Mesothelial cell of epicardium (in vitro differentiated cells): ENCODE measurements around the gene MGAT1. TPM values are rescaled to one million over a fixed set of nuclear protein-coding genes. Genes with fewer than 3 reads are reported as not detected.

ENCODE experiments used
- DNase-seq, 2 experiments: peaks; one replicate each; pipeline ENCODE4 v3.0.0; 2021; ENCODE audit warnings: low spot score in 2 of 2; ENCODE audit not compliant: unreplicated experiment in 2 of 2
- H3K27ac Mint-ChIP-seq: 2 replicates; pipeline ENCODE4 v1.8.0; 2021; ENCODE audit warnings: mixed read lengths
- H3K27me3 Mint-ChIP-seq: 2 replicates; pipeline ENCODE4 v1.8.0; 2021; ENCODE audit warnings: low read depth, mixed read lengths
- H3K36me3 Mint-ChIP-seq: 2 replicates; pipeline ENCODE4 v1.8.0; 2021; ENCODE audit warnings: mixed read lengths
- H3K4me1 Mint-ChIP-seq: 2 replicates; pipeline ENCODE4 v1.8.0; 2021; ENCODE audit warnings: mixed read lengths
- H3K4me3 Mint-ChIP-seq: 2 replicates; pipeline ENCODE4 v1.8.0; 2021; ENCODE audit warnings: mild to moderate bottlenecking, moderate library complexity, mixed read lengths
- H3K9me3 Mint-ChIP-seq: 2 replicates; pipeline ENCODE4 v1.8.0; 2021; ENCODE audit warnings: mixed read lengths
- total RNA-seq: library from RNA; stranded (reverse); gene quantifications from 3 replicates; pipeline ENCODE4 v1.2.1, GENCODE V29; 2021
- TF ChIP-seq, protein P1 (sequence below): fragments of 200-600 bp; sonication (generic); IDR thresholded peaks from one replicate; pipeline ENCODE4 v1.5.0; 2021; ENCODE audit warnings: antibody characterized with exemption; ENCODE audit not compliant: unreplicated experiment

Gene MGAT1
- total RNA-seq, 1 donor from 2014 or later, result 91.4 TPM

DNA sequence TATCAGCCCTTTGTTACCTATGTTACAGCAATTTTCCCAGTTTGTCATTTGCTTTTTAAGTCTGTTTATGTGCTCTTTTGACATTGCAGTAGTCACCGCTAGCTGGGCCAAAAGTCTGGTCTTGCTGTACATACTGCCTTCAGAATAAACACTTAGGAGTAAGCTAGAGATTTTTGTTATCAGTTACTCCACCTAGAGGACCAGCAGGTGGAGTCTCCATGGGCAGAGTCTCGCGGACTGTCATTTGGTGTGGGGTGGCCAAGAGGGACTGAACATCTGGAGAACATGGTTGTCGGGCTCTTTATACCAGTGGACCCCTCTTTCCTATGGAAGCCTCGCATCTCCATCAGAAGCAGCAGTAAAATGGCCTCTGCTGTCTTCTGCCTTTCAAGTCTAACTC lies 10.8 kb upstream of the MGAT1 start:
- Mint-ChIP-seq H3K4me1 (peaks cover 69% of the 10 kb centered on the region), H3K36me3 (no peaks in the 10 kb centered on the region), H3K27me3 (no peaks in the 10 kb centered on the region), H3K9me3 (no peaks in the 10 kb centered on the region), H3K27ac (peak overlapping the region; percentile 73), H3K4me3 (no peak overlapping the region)
- TF ChIP-seq, protein P1, sequence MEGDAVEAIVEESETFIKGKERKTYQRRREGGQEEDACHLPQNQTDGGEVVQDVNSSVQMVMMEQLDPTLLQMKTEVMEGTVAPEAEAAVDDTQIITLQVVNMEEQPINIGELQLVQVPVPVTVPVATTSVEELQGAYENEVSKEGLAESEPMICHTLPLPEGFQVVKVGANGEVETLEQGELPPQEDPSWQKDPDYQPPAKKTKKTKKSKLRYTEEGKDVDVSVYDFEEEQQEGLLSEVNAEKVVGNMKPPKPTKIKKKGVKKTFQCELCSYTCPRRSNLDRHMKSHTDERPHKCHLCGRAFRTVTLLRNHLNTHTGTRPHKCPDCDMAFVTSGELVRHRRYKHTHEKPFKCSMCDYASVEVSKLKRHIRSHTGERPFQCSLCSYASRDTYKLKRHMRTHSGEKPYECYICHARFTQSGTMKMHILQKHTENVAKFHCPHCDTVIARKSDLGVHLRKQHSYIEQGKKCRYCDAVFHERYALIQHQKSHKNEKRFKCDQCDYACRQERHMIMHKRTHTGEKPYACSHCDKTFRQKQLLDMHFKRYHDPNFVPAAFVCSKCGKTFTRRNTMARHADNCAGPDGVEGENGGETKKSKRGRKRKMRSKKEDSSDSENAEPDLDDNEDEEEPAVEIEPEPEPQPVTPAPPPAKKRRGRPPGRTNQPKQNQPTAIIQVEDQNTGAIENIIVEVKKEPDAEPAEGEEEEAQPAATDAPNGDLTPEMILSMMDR, result no peak
- no peak for DNase-seq

DNA sequence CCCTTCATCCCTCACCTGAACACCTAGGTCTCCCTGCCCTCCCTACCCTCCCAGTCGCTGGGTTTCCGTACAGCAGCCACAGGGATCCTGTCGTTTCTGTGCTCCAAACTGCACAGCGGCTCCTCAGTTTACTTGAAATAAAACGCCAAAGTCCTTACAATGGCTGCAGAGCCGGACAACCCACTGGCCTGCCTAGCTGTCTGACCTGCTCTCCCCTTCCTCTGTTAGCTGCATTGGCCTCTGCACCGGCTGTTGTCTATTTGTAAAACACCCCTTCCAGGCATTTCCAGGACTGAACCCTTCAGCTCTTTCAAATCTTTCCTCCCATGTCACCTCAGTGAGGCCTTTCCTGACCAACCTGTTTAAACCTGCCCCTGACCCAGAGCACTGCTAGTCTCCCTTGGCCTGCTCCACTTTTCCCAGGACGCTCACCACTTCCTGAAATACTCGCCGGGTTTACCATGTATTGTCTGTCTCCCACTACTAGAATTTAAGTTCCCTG lies 9.1 kb upstream of the MGAT1 start:
- TF ChIP-seq, protein P1, result no peak
- H3K27ac Mint-ChIP-seq, result peak overlapping the region; percentile 92
- peaks cover 69% of the 10 kb centered on the region for H3K4me1 Mint-ChIP-seq
- peak overlapping the region; percentile 89 for H3K4me3 Mint-ChIP-seq
- no peak for DNase-seq
- H3K27me3 Mint-ChIP-seq, result no peaks in the 10 kb centered on the region
- no peaks in the 10 kb centered on the region for H3K9me3 Mint-ChIP-seq
- H3K36me3 Mint-ChIP-seq, result no peaks in the 10 kb centered on the region

DNA sequence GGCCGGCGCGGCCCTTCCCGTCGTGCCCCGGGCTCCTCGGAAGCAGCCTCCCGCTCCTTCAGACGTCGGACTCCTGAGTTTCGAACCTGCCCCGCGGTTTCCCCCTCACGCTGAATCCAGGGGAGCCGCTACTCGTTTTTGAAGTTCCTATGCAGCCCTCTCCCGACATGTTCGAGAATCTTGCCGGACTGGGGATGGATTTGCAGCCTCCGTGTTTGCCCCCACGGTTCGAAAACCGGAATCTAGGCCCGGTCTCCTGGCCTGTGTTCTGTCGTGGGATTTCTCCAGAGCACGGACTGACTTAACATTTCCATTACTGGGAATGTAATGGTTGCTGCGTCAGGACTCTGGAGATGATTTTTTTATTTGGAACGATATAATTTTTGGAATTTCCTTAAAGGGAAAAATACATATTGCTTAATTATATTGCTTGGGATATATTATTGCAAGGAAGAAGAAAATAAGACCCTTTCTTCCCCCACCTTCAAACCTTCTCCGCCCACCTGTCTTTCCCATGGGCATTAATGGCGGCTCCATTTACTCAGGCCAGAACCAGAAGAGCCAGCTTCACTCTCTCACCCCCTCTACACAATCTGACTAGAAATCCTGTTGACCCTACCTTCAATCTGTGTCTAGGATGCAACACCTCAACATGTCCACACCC lies 8.5 kb upstream of the MGAT1 start:
- Mint-ChIP-seq H3K4me1 (peaks cover 71% of the 10 kb centered on the region), H3K9me3 (no peaks in the 10 kb centered on the region), H3K27ac (peak overlapping the region; percentile 92), H3K36me3 (peaks cover 2% of the 10 kb centered on the region), H3K4me3 (peak overlapping the region; percentile 89), H3K27me3 (no peaks in the 10 kb centered on the region)
- TF ChIP-seq, protein P1, result no peak
- DNase-seq, result no peak

DNA sequence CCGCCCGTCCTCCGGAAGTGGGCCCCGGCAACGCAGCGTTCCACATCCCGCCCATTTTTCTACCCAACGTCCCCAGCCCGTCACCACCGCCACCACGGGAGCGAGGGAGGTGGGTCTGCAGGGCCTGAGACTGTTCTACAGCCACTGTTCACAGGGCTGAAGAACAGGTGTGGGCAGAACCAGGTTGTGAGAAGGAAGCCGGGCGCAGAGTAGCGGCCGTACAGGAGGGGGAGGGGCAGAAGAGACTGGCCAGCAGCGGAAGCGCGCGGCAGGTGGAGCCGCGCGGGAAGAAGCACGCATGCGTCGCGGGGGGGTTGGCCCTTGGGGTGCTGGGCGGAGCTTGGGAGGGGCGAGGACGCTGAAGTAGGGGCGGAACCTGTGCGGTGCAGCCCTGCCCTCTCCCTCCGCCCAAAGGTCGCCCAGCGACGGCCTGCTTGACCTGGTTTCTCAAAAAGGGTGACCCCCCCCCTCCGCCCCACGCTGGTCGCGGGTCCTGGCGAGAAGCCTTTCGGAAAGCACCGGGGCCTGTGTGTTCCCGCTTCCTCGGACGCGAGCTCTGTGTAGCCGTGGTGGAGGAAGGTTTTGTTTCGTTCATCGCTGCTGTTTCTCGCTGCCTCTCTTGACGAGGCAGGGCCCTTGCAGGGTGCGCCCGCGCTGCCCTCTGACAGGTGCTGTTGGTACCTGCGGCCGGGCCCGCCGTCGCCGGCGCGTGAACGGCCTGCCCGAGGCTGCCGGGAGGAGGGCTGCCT lies 7.8 kb upstream of the MGAT1 start:
- H3K36me3 Mint-ChIP-seq, result peaks cover 3% of the 10 kb centered on the region
- peak overlapping the region; percentile 89 for H3K4me3 Mint-ChIP-seq
- DNase-seq, result peak; percentile 89 to 97
- TF ChIP-seq, protein P1, result no peak
- H3K9me3 Mint-ChIP-seq, result no peaks in the 10 kb centered on the region
- peak overlapping the region; percentile 98 for H3K27ac Mint-ChIP-seq
- H3K27me3 Mint-ChIP-seq, result no peaks in the 10 kb centered on the region
- peaks cover 72% of the 10 kb centered on the region for H3K4me1 Mint-ChIP-seq

DNA sequence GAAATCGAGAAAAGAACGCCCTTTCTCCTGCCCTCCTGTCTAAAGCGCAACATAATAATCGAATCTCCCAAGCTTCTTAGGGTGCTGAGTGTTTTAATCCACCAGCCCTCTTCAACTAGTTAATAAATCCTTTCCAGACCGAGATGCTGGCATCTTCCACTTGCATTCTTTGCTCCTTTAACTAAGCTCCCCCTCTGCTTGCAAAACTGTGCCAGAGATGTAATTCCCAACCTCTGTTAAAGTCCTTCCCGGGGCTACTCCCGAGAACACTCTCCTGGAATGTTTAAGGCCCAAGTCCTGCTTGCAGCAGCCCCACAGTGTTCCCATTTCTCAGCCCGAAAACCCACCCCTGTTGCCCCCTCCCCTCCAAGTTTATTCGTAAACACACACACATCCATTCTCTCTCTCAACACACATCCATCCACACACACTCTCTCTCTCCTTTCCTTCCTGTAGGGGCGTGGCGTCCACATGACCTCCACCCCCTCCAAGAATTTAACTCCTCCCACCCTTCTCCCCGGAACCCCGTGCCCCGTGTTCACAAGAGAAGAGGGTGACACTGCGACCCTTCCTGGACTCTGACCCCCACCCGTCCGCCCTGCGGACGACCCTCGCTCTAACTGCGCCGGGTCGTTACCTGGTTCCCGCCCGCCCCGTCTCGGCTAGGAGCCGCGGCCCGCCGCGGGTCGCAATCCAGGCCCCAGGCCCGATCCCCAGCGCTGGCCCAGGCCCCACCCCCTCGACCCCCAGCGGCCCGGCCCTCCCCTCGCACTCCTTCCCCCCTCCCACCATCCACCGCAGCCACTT lies 7.0 kb upstream of the MGAT1 start:
- Mint-ChIP-seq H3K27me3 (no peaks in the 10 kb centered on the region), H3K36me3 (peaks cover 8% of the 10 kb centered on the region), H3K27ac (peak overlapping the region; percentile 98), H3K9me3 (no peaks in the 10 kb centered on the region), H3K4me1 (peaks cover 74% of the 10 kb centered on the region), H3K4me3 (peak overlapping the region; percentile 89)
- peak in 1 of 2 experiments; percentile 87 for DNase-seq
- TF ChIP-seq, protein P1, result no peak
